Measurements from ENCODE around the gene CELA2A. TPM values are rescaled to one million over a fixed set of nuclear protein-coding genes. Genes with fewer than 3 reads are reported as not detected.
"Not testable (repeated sequence)": the region's sequence is repeated elsewhere in the genome, so short reads cannot be mapped to it uniquely, and the experiment has no call there.

CELA2A gene
- total and polyA plus RNA-seq, 4 experiments from 2014 or later = not detected

DNA sequence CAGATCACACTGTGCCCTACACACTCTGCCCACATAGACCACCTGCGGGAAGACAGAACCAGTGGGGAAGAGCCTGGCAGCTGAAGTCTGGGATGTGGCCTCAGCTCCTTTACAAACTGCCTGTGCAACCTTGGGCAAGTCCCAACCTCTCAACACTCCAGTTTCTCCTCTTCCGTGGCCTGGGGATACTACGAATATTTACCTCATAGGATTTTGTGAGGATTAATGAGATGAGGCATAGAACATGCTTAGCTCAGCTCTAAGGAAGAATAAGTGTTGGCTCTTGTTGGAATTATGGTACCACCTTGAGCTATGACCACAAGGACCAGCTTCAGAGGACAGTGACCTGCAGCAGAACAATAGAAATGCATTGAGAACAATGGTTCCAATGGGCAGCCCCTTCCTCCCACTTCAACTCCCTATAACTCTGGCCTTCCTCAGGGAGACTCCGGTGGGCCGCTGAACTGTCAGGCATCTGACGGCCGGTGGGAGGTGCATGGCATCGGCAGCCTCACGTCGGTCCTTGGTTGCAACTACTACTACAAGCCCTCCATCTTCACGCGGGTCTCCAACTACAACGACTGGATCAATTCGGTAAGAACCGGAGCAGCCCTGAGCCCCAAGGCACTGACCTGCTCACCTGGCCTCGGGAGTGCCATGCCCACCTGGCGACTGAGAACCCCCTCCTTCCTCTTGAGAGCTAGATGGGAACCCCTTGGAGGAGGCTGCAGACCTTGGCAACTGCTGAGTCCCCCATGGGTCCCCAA is 30.5 kb downstream of the CELA2A start:
- H3K27me3 Mint-ChIP-seq; H3K4me3 ChIP-seq (ENCODE audit: low read length in 2 of 2); H3K9me3 Mint-ChIP-seq; CTCF ChIA-PET (ENCODE audit: partially characterized antibody); H3K27me3 ChIP-seq (ENCODE audit: insufficient read depth, low read length); H3K27ac ChIP-seq (ENCODE audit: low read depth, low read length); H3K9me3 ChIP-seq (ENCODE audit: control insufficient read depth in 1 of 2, low read length in 2 of 2); DNase-seq; H3K27ac Mint-ChIP-seq; H3K36me3 ChIP-seq (ENCODE audit: insufficient read depth, low read length); H3K4me3 Mint-ChIP-seq; POLR2A ChIA-PET (ENCODE audit: partially characterized antibody); H3K4me1 Mint-ChIP-seq; H3K4me1 ChIP-seq (ENCODE audit: insufficient read depth, low read length); intact Hi-C loops (cut with micrococcal nuclease): not testable (repeated sequence)
- peaks cover 18 to 42% of the 10 kb centered on the region in 2 donors for H3K36me3 Mint-ChIP-seq

- Mint-ChIP-seq H3K27me3 (no peaks in the 10 kb centered on the region), H3K4me1 (peaks cover 0 to 2% (median 0%) of the 10 kb centered on the region in 4 donors), H3K4me3 (no peak overlapping the region), H3K36me3 (peaks cover 27 to 49% of the 10 kb centered on the region in 2 donors), H3K9me3 (peaks cover 0 to 2% (median 0%) of the 10 kb centered on the region in 8 donors), H3K27ac (no peak overlapping the region)
- intact Hi-C loops (cut with micrococcal nuclease) = no loop called here
- no peak overlapping the region for H3K4me3 ChIP-seq (ENCODE audit: low read length in 2 of 2)
- DNase-seq = no peak
- H3K27me3 ChIP-seq (ENCODE audit: insufficient read depth, low read length) = no peaks in the 10 kb centered on the region
- ChIA-PET POLR2A (ENCODE audit: partially characterized antibody) (no interaction called here), CTCF (ENCODE audit: partially characterized antibody) (no interaction called here)
- H3K36me3 ChIP-seq (ENCODE audit: insufficient read depth, low read length) = no peaks in the 10 kb centered on the region
- H3K4me1 ChIP-seq (ENCODE audit: insufficient read depth, low read length) = no peaks in the 10 kb centered on the region
- H3K9me3 ChIP-seq (ENCODE audit: control insufficient read depth in 1 of 2, low read length in 2 of 2) = no peaks in the 10 kb centered on the region
- no peak overlapping the region for H3K27ac ChIP-seq (ENCODE audit: low read depth, low read length)
Measured at GRCh38 chr1:15488371-15488770, 31.8 kb downstream of the CELA2A start.

GRCh38 chr1:15489052-15489736 is 32.7 kb downstream of the CELA2A start:
- Mint-ChIP-seq H3K27ac (no peak overlapping the region), H3K36me3 (peaks cover 29 to 51% of the 10 kb centered on the region in 2 donors), H3K9me3 (peaks cover 0 to 2% (median 0%) of the 10 kb centered on the region in 8 donors), H3K4me1 (peaks cover 0 to 2% (median 0%) of the 10 kb centered on the region in 4 donors), H3K4me3 (no peak overlapping the region), H3K27me3 (no peaks in the 10 kb centered on the region)
- Histone ChIP-seq H3K27ac (ENCODE audit: low read depth, low read length) (no peak overlapping the region), H3K36me3 (ENCODE audit: insufficient read depth, low read length) (no peaks in the 10 kb centered on the region), H3K4me3 (ENCODE audit: low read length in 2 of 2) (no peak overlapping the region), H3K9me3 (ENCODE audit: control insufficient read depth in 1 of 2, low read length in 2 of 2) (no peaks in the 10 kb centered on the region), H3K4me1 (ENCODE audit: insufficient read depth, low read length) (no peaks in the 10 kb centered on the region), H3K27me3 (ENCODE audit: insufficient read depth, low read length) (no peaks in the 10 kb centered on the region)
- DNase-seq = no peak
- CTCF ChIA-PET (ENCODE audit: partially characterized antibody) = no interaction called here
- POLR2A ChIA-PET (ENCODE audit: partially characterized antibody) = no interaction called here
- intact Hi-C loops (cut with micrococcal nuclease) = no loop called here

GRCh38 chr1:15491010-15491409 is 34.5 kb downstream of the CELA2A start:
- H3K27ac ChIP-seq (ENCODE audit: low read depth, low read length); H3K27me3 Mint-ChIP-seq; DNase-seq; H3K9me3 Mint-ChIP-seq; H3K4me1 ChIP-seq (ENCODE audit: insufficient read depth, low read length); H3K36me3 ChIP-seq (ENCODE audit: insufficient read depth, low read length); CTCF ChIA-PET (ENCODE audit: partially characterized antibody); POLR2A ChIA-PET (ENCODE audit: partially characterized antibody); H3K9me3 ChIP-seq (ENCODE audit: control insufficient read depth in 1 of 2, low read length in 2 of 2); H3K4me3 Mint-ChIP-seq; H3K27me3 ChIP-seq (ENCODE audit: insufficient read depth, low read length); H3K4me3 ChIP-seq (ENCODE audit: low read length in 2 of 2); H3K27ac Mint-ChIP-seq; intact Hi-C loops (cut with micrococcal nuclease); H3K4me1 Mint-ChIP-seq: not testable (repeated sequence)
- H3K36me3 Mint-ChIP-seq = peaks cover 38 to 55% of the 10 kb centered on the region in 2 donors

- Histone ChIP-seq H3K27me3 (ENCODE audit: insufficient read depth, low read length) (no peaks in the 10 kb centered on the region), H3K36me3 (ENCODE audit: insufficient read depth, low read length) (peaks cover 5% of the 10 kb centered on the region), H3K4me1 (ENCODE audit: insufficient read depth, low read length) (no peaks in the 10 kb centered on the region), H3K27ac (ENCODE audit: low read depth, low read length) (no peak overlapping the region), H3K4me3 (ENCODE audit: low read length in 2 of 2) (no peak overlapping the region), H3K9me3 (ENCODE audit: control insufficient read depth in 1 of 2, low read length in 2 of 2) (no peaks in the 10 kb centered on the region)
- POLR2A ChIA-PET (ENCODE audit: partially characterized antibody) = no interaction called here
- H3K27ac Mint-ChIP-seq = peak overlapping the region in 1 of 7 donors; percentile 3
- CTCF ChIA-PET (ENCODE audit: partially characterized antibody) = no interaction called here
- no peaks in the 10 kb centered on the region for H3K9me3 Mint-ChIP-seq
- H3K4me1 Mint-ChIP-seq = peaks cover 0 to 2% (median 0%) of the 10 kb centered on the region in 4 donors
- intact Hi-C loops (cut with micrococcal nuclease) = no loop called here
- no peak for DNase-seq
- peaks cover 35 to 49% of the 10 kb centered on the region in 2 donors for H3K36me3 Mint-ChIP-seq
- no peaks in the 10 kb centered on the region for H3K27me3 Mint-ChIP-seq
- H3K4me3 Mint-ChIP-seq = no peak overlapping the region
Measured at GRCh38 chr1:15492596-15492995, 36.1 kb downstream of the CELA2A start.

DNA sequence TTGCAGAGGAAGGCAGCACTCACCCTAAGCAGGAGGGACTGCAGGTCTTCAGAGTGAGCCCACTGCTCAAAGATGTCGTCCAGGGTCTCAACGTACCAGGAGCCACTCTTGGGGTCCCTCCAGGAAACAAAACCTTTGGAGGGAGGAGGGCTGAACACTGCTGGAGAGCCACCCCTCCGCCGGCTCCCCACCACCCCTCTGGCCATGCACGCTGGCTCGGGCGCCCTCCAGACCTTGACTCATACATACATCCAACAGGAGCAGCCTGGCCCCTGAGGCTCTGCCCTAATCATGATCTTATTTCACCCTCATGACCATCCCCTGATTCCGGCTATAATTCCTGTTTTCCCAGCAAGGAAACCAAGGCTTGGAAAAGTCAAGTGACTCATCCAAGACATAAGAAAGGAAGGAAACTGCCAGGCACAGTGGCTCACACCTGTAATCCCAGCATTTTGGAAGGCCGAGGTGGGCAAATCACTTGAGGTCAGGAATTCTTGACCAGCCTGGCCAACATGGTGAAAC is 37.4 kb downstream of the CELA2A start:
- Histone ChIP-seq H3K4me3 (ENCODE audit: low read length in 2 of 2) (no peak overlapping the region), H3K27ac (ENCODE audit: low read depth, low read length) (no peak overlapping the region), H3K36me3 (ENCODE audit: insufficient read depth, low read length) (peaks cover 5% of the 10 kb centered on the region), H3K4me1 (ENCODE audit: insufficient read depth, low read length) (no peaks in the 10 kb centered on the region), H3K9me3 (ENCODE audit: control insufficient read depth in 1 of 2, low read length in 2 of 2) (no peaks in the 10 kb centered on the region), H3K27me3 (ENCODE audit: insufficient read depth, low read length) (no peaks in the 10 kb centered on the region)
- Mint-ChIP-seq H3K27me3 (no peaks in the 10 kb centered on the region), H3K36me3 (peaks cover 38 to 49% of the 10 kb centered on the region in 2 donors), H3K4me3 (no peak overlapping the region), H3K4me1 (peaks cover 0 to 2% (median 0%) of the 10 kb centered on the region in 4 donors), H3K9me3 (no peaks in the 10 kb centered on the region), H3K27ac (no peak overlapping the region)
- intact Hi-C loops (cut with micrococcal nuclease) = no loop called here
- DNase-seq = no peak
- ChIA-PET POLR2A (ENCODE audit: partially characterized antibody) (no interaction called here), CTCF (ENCODE audit: partially characterized antibody) (no interaction called here)

DNA sequence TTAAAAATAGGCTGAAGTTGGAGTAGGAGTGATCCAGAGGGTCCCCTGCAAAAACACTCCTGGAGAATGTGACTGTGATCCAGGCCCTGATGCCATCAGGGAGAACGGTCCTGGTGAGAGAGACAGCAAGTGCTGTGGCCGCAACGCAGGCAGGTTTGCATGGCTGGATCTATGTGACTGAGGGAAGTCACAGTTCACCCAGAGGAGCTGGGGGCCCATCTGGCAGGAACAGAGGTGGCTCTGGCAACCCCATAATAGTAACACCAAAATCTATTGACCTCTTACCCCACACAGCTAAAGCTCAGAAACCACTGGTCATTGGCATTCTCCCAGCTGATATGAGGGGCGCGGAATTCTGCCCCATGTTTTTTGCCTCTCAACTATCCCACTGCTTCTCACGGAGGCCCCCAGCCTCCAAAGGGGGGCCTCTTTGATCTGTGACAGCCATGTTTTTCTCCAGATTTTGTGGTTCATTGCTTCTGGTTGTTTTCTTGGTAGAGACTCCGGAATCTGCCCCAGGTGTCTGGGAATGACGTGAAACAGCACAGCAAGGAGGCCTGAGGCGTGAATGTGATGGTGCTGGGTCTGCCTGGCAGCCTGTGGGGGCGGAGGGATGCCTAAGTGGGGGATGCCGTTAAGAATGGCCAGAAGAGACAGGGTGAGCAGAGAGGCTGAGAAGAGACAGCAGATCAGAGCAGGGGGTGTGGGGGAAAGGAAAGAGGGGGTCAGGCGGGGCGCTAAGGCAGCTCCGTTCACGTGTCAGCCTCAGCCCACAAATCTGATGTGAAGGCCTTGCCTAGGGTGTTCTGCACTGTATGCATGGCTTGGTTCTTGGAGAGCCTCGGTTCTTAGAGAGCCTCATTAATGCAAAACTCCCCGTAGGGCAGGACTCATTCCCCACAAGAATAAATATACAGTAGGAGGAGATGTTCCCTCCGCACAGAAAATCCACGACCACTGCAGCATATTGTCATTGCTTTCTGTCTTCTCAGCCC is 43.9 kb downstream of the CELA2A start:
- Histone ChIP-seq H3K4me3 (ENCODE audit: low read length in 2 of 2) (no peak overlapping the region), H3K9me3 (ENCODE audit: control insufficient read depth in 1 of 2, low read length in 2 of 2) (no peaks in the 10 kb centered on the region), H3K36me3 (ENCODE audit: insufficient read depth, low read length) (no peaks in the 10 kb centered on the region), H3K27ac (ENCODE audit: low read depth, low read length) (no peak overlapping the region), H3K27me3 (ENCODE audit: insufficient read depth, low read length) (no peaks in the 10 kb centered on the region), H3K4me1 (ENCODE audit: insufficient read depth, low read length) (no peaks in the 10 kb centered on the region)
- H3K4me3 Mint-ChIP-seq = no peak overlapping the region
- CTCF ChIA-PET (ENCODE audit: partially characterized antibody) = no interaction called here
- intact Hi-C loops (cut with micrococcal nuclease) = no loop called here
- no peaks in the 10 kb centered on the region for H3K4me1 Mint-ChIP-seq
- H3K9me3 Mint-ChIP-seq = no peaks in the 10 kb centered on the region
- H3K36me3 Mint-ChIP-seq = peaks cover 22 to 36% of the 10 kb centered on the region in 2 donors
- no peak for DNase-seq
- POLR2A ChIA-PET (ENCODE audit: partially characterized antibody) = interaction anchor here (0.7 kb wide), 1 partner anchor 15 kb away, joined by 3 read pairs; no protein-coding TSS in a partner anchor
- peak overlapping the region in 1 of 7 donors; percentile 23 for H3K27ac Mint-ChIP-seq
- H3K27me3 Mint-ChIP-seq = no peaks in the 10 kb centered on the region
